ENCODE results near the gene PRKCE. TPM values are rescaled to one million over a fixed set of nuclear protein-coding genes. Genes with fewer than 3 reads are reported as not detected.
A peak's percentile ranks its signal among the peaks of the same experiment; 100 is the strongest.

The PRKCE gene
- total RNA-seq, 4 donors from 2014 or later, result 20.0 to 29.7 (median 25.2) TPM

GRCh38 chr2:45953376-45954027 is 302.0 kb downstream of the PRKCE start:
- no peaks in the 10 kb centered on the region for H3K36me3 ChIP-seq

DNA sequence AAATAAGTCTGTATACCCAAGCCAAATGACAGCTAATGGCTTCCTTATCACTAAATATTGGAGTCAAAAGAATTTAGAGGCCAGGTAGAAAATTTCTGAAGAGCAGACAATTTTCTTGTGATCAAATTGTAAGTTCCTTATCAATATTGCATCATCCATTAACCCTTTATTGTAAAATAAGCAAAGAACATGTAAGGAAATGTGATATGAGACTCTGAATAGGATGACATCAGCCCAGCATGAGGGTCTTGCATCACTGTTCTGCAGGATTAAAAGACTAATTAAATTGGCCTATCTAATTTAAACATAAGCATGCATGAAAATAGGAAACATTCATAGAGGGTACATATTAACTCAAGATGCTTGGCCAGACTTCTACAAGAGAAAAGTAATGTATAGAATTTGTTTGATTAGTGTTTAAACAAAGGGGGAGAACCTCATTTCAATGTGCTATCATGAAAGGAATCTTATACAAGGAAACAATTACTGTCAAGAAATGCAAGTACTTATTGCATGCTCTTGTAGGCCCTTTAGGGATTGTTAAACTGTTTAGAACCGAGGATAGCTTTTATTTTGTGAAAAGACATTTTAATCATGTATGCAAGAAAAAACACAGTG is 302.9 kb downstream of the PRKCE start:
- no peak for DNase-seq
- H3K4me3 ChIP-seq, result no peak overlapping the region
- H3K27me3 ChIP-seq, result no peaks in the 10 kb centered on the region
- peaks cover 0 to 5% (median 0%) of the 10 kb centered on the region in 4 donors for H3K4me1 ChIP-seq
- no peak overlapping the region for H3K27ac ChIP-seq
- no peak for TF ChIP-seq CTCF (IDR thresholded peaks at IDR 0.05)
- TF ChIP-seq POLR2A (IDR thresholded peaks at IDR 0.05), result no peak
- H3K36me3 ChIP-seq, result no peaks in the 10 kb centered on the region
- no peaks in the 10 kb centered on the region for H3K9me3 ChIP-seq

More at GRCh38 chr2:45953376-45954027, 302.0 kb downstream of the PRKCE start:
- H3K27ac ChIP-seq, result no peak overlapping the region
- no peaks in the 10 kb centered on the region for H3K4me1 ChIP-seq
- no peaks in the 10 kb centered on the region for H3K9me3 ChIP-seq
- no peak overlapping the region for H3K4me3 ChIP-seq
- no peaks in the 10 kb centered on the region for H3K27me3 ChIP-seq
- no peak for DNase-seq
- TF ChIP-seq POLR2A (IDR thresholded peaks at IDR 0.05) (no peak), CTCF (IDR thresholded peaks at IDR 0.05) (no peak)

- DNase-seq, result no peak
- no peak for TF ChIP-seq CTCF (IDR thresholded peaks at IDR 0.05)
- TF ChIP-seq POLR2A (IDR thresholded peaks at IDR 0.05), result no peak
- no peaks in the 10 kb centered on the region for H3K9me3 ChIP-seq
- H3K4me3 ChIP-seq, result no peak overlapping the region
- H3K27me3 ChIP-seq, result no peaks in the 10 kb centered on the region
- H3K4me1 ChIP-seq, result peaks cover 0 to 30% (median 0%) of the 10 kb centered on the region in 4 donors
- no peak overlapping the region for H3K27ac ChIP-seq
- H3K36me3 ChIP-seq, result no peaks in the 10 kb centered on the region
These were observed 306.2 kb downstream of the PRKCE start for GRCh38 chr2:45957533-45958227.

DNA sequence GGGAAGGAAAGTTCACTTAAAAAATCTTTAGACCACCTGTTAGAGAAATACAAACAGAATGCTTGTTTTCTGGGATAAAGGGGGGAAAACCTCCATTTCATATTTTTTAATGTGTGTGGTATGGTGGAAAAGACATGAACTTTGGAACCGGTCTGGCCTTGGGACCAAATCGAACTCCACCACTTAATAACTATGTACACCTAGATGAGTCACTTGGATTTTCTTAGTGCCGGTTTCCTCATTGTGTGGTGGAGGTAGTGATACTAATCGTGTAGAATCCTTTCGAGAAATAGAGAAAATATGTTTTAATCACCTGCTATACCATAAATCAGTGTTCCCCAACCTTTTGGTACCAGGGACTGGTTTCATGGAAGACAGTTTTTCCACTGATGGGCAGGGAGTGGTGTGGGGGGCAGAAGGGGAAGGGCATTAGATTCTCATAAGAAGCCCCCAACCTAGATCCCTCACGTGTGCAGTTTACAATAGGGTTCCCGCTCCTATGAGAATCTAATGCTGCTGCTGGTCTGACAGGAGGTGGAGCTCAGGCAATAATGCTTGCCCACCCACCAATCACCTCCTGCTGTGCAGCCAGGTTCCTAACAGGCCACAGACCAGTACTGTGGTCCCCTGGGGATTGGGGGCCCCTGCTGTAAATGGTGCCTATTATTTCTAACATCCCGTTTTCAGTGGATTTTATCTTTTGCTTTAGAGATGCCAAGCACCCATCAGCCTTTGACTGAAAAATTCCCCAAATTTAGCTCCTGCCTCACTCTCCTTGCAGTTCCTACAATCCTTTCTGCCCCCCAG is 308.8 kb downstream of the PRKCE start:
- peak in 1 of 3 donors; percentile 70 for DNase-seq
- H3K4me1 ChIP-seq, result peaks cover 0 to 55% (median 2%) of the 10 kb centered on the region in 4 donors

DNA sequence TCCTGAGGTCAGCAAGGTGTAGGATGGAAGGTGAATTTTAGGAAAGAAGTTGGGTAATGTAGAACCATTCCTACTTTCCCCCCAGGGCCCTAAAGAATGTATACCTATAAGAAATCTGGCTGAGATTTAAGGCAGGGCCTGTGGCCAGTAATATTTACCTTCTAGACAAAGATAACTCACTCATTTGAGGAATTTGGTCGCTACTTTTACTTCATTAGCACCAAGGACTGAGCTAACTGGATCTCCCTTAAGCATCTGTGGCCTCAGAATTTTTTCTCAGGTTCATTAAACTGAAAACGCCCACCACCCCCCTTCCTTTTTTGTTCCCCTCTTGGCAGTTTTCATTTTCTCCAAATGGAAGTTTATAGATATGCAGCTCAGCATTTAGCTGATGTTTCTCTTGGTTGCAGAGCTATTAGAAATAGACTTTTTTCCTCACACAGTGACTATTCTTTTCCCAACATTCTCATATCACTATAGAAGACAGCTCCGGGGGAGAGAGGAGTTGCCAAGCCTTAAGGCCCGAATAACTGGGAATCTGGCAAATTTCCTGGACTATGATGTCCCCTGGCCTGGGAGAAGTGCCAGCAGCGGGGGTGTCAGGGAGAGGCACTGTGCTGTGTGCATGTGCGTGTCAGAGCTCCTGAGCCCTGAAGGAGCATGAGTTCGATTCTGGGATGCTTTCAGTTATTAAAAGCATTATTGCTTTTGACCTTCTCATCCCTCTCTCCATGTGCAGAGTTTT is 310.9 kb downstream of the PRKCE start:
- Histone ChIP-seq H3K4me1 (peaks cover 0 to 59% (median 2%) of the 10 kb centered on the region in 4 donors), H3K36me3 (no peaks in the 10 kb centered on the region), H3K4me3 (no peak overlapping the region), H3K9me3 (no peaks in the 10 kb centered on the region), H3K27me3 (no peaks in the 10 kb centered on the region), H3K27ac (peak overlapping the region in 3 of 4 donors; percentile 23 to 83 (median 83))
- DNase-seq, result no peak
- TF ChIP-seq CTCF (IDR thresholded peaks at IDR 0.05), result no peak
- no peak for TF ChIP-seq POLR2A (IDR thresholded peaks at IDR 0.05)

More for the DNA sequence above, 308.8 kb downstream of the PRKCE start:
- no peaks in the 10 kb centered on the region for H3K27me3 ChIP-seq
- no peak overlapping the region for H3K4me3 ChIP-seq
- H3K27ac ChIP-seq, result peak overlapping the region in 3 of 4 donors; percentile 54 to 83 (median 83)
- no peaks in the 10 kb centered on the region for H3K9me3 ChIP-seq
- no peaks in the 10 kb centered on the region for H3K36me3 ChIP-seq
- no peak for TF ChIP-seq POLR2A (IDR thresholded peaks at IDR 0.05)
